ENCODE results near the gene CCDC80.

The CCDC80 gene

DNA sequence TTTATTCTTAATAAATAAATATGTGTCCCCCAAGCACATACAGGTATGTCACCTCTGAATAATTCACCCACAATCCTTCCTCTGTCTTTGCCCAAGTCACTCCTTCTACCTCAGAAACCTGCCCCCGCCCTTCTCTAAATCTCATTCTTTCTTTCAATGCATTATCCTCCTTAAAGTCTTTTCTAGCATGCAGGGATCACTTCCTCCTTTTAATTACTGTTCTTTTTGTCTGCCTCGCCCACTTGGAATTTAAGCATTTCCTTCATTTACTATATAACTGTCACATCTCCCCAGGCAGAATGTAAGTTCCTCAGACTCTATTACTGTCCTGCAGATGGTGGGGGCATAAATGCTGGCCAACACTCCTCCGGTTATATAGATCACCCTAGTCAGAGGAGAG is 7.8 kb downstream of the CCDC80 start:
- no peak for DNase-seq (ENCODE audit: low read depth)

DNA sequence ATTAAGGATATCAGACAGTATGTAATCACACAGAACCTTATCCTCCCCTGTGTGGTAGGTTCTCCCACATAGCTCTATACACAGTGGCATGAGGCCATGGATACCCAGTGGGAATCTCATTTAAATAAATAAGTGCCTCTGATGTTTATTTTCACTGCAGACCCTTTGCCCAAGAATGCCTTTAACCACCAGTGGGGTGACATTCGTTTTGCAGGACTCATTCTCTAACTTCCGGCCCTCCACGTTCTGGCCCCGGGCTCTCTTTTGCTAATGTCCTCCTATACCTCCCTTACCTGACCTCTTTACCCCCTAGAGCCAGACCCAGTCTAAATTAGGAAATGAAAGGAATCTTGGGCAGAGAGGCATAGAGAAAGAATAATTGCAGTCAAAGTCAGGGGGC is 8.3 kb downstream of the CCDC80 start:
- no peak for DNase-seq (ENCODE audit: low read depth)

DNA sequence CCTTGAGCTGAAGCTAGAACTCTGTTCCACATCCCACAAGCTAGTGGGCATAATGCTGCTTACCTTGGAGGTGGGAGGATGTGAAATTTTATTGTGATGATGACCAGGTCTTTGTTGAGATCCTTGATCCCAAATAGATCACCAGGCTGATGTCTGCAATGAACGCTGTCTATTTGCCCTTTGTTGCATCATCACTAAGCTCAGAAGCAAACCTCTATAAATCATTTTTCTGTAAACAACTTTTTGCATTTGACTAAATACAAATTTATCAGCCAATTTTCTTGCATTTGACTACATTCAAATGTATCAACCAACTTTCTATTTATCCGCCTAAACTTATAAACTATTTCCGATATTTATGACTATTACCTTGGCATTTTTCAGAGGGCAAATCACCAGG is 9.7 kb downstream of the CCDC80 start:
- no peak for DNase-seq (ENCODE audit: low read depth)

DNA sequence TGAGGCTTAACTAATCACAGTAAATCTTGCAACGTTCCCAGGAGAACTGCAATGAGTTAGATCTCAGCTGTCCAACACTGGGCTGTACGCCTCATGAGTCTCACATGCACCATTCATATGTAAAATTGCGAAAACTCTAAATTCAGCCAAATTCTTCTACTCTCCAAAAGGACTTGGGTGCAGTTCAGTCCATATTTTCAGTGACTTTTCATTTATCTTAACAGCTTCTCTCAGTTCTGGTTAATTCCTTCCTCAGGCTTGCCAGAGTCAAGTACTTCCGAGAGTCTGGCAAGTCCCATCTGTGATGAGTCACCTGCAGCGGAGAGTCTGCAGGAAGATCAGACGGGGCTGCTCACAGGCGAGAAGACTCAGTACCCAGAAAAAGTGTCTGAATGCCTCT is 11.5 kb downstream of the CCDC80 start:
- DNase-seq (ENCODE audit: low read depth) = no peak

DNA sequence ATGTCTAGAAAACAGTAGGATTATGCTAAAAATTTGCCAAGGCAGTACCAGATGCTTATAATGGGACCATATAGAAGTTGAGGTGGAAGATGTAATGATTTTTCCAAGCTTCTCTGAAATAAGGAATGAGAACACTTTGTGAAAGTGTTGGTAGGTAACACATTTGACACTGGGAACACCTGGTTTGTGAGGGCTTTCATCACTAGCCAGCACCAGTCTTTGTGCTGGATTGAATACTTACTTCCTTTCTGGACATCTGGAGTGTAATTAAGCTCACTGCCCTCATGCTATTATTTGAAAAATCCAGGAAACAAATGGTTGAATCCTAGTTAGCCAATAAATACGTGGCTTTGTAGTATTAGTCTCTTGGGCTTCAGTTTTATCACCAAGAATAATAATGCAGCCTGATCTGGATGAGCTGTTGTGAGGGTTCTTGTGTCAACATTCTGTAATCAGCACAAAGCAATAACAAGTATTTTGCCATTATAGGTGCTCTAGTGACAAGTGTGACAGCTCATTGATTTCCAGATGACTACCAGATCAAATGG is 12.9 kb downstream of the CCDC80 start:
- DNase-seq (ENCODE audit: low read depth) = no peak

DNA sequence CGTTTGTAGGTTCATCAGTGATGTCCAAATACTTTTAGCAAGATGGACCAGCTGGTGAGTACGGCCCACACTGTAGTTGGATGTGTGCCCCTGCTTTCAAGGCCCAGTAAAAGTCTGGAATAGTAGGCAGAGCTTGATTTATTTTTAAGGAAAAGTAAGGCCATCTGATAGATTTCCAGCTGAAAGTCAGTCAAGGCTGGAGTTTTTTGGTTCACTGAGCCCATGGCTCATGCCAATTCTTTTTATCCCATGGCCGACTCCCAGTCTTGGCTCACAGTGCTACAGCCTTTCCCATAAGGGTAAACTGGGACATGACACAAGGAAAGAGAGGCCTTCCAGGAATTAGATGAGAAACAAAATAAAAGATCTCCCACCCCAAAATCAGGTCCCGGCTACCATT is 13.5 kb downstream of the CCDC80 start:
- no peak for DNase-seq (ENCODE audit: low read depth)

DNA sequence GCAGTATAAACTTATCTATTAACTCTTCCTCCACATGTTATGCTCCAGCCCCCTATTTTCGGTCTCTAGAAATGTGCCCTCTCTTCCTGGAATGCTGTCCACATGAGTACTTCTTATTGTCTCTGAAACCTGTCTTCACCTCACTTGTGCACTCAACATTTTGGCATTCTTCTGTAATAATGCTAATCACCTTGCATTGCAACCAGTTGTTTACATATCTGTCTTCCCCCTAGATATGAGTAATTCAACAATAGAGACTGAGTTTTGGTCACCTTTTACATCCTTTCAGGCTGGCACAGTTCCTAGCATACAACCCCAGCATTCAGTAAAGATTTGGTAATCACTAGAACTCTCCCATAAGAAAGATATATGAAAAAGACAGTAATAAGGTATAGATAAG is 17.2 kb downstream of the CCDC80 start:
- no peak for DNase-seq (ENCODE audit: low read depth)

DNA sequence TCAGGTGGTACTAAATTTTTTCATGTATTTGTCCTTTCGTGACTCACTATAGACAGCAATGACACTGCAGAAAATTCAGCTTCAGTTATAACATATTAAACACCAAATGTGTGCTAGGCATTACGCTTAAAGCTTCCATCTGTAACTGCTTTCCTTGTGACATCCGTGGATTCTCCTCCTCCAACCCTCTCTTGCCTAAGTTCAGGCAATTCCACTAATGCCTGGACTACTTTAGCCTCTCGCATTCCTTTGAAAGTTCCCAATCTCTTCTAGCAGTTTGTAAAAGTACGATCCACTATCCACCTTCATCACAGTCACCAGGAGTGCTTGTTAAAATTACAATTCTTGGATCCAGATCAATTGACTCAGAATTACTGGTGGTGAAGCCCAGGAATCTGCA is 17.7 kb downstream of the CCDC80 start:
- DNase-seq (ENCODE audit: low read depth) = no peak

DNA sequence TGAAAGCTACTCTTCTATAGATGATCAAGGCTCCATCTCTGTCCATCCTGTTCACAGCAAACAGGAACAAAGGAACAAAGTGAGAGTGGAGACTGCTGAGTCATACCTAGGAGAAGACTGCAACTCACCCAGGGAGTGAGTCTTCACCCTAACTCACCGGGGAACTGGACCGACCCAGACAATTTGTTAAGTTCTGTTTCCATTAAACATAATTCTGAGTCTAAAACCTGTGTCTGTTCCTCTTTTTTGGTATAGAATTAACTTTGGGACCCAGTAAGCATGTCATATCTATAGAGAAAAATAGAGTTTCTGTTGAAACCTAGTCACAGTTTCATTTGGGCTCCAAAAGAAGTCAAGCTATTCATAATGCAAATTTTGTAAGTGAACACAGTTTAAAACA is 21.6 kb downstream of the CCDC80 start:
- no peak for DNase-seq (ENCODE audit: low read depth)

DNA sequence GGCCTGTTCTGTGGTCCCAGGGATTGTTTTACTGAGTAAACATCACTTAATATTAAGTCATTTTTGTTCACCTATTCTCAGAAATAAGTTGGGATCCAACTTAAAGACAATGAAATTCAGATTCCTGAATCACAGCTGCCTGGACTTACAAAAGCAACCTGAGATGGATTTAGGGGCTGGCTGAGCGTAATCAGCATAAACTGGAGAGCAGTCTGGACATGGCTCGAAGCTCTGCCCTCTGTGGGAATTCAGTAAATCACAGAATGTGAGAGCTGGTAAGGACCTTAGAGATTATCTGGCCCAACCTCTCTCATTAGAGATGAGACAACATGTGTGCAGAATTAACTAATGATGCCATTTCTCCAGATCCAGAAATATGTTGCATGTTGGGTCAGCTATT is 23.7 kb downstream of the CCDC80 start:
- DNase-seq (ENCODE audit: low read depth) = no peak

DNA sequence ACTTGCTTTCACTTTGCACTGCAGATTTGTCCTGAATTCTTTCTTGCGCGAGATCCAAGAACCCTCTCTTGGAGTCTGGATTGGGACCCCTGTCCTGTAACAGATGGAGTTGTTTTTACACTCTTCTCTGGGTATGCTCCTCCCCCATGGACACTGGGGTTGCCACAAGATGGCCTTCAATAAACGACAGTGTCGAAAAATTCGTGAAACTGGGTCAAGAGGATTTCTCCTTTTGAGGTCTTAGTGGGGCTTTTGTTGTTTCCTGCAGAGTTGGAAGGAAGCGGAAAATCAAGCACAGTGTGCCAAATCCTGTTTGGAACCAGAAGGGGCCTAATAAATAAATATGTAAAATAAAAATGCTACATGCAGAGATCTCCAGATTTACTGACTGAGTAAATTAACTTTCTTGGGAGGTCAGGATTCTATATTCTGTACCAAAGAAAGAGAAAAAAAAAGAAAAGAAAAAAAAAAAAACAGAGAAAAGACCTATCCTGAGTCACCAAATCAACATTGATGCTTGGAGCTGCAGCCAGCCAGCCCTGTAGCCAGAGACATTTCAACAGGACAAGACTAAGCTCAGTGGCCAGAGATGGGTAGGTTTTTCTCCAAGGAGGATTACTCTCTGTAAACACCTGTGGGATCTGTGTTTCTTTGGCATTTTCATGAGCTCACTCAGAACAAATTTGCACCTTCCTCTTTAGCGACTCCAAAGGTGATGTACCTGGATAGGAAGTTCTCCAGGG is 24.8 kb downstream of the CCDC80 start:
- no peak for DNase-seq (ENCODE audit: low read depth)

DNA sequence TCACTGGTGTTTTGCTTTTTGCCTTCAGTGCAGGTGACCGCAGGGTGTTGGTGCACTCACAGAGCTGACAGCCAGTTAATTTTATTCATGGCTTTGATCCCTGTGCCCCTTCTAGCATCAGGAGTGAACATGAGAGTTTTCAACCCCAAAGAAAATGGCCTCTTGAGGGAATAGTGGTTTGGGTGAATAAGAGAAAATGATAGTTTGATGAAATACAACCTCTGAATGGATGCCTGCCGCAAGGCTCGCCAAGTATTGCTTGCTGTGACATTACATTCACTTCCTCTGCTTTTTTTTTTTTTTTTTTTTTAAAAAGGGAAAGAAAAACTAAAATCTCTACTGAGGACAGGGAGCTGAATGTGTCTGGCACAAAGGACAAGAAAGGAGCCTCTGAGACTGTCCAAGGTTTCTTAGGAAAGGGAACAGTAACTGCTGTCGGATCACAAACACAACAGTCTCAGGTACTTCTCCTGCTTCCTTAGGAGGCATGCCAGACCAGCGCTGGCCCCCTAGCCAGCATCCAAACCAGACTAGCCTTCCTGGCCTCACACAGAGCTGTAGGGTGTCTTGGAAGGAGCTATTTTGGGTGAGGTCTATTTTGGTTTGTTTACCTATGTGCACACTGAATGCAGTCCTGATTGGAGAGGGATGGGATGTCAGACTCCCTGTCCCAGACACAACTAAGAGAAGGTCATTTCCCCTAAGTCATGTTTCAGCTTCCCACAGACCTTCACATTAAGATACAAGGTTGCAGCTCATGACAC is 29.0 kb downstream of the CCDC80 start:
- DNase-seq (ENCODE audit: low read depth) = no peak

DNA sequence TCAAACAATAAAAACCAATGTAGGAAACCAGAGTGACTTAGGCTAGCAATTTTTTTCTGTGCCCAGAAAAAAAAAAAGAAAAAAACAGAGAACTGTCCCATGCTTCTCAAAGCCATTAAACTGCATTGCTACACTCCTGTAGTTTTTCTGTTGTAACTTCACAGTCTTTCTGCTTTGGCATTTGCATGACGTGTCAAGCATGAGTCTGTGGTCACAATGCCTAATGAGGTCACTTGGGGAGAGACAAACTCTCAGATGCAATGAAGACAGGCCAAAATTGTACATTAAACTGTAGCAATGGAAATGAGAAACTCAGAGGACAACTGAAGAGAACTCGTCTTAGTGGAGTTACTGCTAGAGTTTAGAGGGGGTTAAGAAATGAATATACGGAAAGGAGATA is 30.8 kb downstream of the CCDC80 start:
- no peak for DNase-seq (ENCODE audit: low read depth)

DNA sequence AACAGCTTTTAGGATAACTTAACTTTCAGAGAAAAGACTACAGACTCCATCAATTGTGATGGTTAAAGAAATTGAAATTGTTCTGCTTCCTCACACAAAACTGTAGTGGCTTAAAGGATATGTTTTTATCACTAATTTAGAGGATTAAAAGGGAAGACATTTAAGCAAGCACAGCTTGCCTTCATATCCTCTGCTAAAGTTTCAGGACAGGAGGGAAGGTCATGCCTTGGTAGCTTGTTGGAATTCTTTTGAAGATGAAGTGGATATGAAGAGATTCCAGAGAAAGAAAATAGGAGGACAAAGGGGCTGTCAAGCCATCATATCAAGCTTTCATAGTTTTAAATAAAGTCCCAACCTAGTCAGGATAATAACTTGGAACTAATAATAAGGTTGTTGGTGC is 33.1 kb downstream of the CCDC80 start:
- no peak for DNase-seq (ENCODE audit: low read depth)

DNA sequence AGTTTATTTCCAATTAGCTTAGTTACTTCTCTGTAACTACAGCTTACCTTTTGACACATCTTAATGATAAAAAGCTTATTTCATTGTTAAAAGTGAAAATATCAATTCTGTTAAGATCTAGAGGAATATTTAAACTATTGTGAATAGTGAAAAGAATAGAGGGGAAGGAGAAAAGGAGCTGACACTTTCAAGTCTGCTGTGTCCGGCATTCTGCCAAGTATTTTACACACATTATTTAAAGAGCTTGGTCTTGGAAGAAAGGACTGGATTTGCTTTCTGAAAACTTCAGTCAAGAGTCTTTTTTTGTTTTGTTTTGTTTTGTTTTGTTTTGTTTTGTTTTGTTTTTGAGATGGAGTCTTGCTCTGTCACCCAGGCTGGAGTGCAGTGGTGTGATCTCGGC is 34.8 kb downstream of the CCDC80 start:
- no peak for DNase-seq (ENCODE audit: low read depth)

DNA sequence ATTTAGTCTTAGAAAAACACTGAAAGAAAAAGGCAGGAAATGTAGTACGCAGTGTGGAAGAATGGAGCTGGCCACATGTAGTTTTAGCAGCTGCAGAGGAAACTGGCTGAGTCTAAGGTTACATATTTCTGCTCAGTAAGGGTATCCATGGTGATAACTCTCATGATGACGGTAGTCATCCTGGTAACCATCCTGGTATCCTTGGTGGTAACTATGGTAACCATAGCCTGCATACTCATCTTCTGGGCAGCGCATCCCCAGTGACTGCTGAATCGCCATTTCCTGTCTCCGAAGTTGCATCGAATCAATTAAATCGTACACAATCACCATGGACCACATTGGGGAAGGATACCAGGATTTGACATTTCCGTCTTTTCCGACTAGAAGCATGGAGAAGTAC is 35.7 kb downstream of the CCDC80 start:
- DNase-seq (ENCODE audit: low read depth) = no peak

DNA sequence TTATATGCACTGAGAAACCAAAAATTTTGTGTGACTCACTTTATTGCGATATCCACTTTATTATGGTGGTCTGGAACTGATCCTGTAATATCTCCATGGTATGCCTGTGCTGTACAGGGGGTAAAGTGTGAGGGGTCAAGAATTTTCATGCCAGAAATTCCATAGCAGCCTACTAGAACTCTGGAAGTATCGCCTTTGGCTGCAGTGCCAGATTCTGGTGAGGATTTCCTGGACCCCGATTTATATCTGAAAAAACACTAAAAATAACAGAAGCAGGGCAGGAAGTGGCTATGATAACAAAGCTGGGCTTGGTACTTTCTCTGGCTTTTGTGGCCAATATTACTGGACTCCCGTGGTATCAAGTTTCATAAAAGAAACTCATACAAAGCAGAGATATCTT is 36.4 kb downstream of the CCDC80 start:
- no peak for DNase-seq (ENCODE audit: low read depth)

DNA sequence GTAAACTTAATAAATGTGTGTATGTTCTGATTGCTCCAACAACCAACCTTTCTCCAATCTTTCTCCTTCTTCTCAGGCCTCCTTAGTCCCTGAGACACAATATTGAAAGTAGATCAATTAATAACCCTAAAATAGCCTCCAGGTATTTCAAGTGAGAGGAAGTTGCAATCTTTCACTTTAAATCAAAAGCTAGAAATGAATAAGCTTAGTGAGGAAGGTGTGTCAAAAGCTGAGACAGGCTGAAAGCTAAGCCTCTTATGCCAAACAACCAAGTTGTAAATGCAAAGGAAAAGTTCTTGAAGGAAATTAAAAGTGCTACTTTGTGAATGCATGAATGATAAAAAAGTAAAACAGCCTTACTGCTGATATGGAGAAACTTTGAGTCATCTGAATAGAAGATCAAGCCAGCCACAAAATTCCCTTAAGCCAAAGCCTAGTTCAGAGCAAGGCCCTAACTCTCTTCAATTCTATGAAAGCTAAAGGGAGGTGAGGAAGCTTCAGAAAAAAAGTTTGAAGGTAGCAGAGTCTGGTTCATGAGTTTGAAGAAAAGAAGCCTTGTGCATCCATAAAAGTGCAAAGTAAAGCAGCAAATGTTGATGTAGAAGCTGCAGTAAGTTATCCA is 38.6 kb downstream of the CCDC80 start:
- no peak for DNase-seq (ENCODE audit: low read depth)

DNA sequence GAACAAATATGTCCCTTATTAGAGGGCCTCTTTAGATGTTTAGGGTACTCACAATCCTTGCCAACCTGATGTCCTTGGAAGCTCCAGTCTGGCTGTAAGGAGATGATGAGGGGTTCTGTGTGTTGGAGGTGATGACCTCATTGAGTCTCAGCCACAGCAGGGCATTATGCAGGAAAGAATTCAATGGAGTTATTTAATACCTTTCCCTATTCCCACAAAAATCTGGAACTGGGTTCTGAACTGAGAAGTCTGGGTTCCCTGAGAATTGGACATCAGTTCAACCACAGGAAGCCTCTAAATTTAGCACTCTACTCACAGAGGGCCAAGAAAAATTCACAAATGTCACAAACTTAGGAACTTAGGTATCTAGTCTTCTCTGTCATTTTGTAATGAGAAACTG is 42.2 kb downstream of the CCDC80 start:
- no peak for DNase-seq (ENCODE audit: low read depth)

DNA sequence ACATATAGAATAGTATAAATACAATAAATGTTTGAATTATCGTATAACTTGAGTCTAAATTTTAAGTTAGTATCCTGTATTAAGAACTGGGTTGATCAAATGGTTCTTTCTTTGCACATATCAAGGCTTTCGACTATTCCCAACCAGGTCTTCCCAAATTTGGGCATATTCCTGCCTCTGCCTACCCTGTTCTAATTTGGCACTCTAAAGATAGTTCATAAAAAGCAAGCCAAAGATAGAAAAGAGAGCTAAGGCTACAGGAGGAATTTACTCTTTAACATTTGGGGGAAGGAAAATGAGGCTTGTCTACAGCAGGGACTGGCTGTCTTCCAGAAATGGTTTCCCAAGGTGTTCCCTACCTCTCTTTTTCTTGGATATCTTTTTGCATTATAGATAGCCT is 43.0 kb downstream of the CCDC80 start:
- no peak for DNase-seq (ENCODE audit: low read depth)

DNA sequence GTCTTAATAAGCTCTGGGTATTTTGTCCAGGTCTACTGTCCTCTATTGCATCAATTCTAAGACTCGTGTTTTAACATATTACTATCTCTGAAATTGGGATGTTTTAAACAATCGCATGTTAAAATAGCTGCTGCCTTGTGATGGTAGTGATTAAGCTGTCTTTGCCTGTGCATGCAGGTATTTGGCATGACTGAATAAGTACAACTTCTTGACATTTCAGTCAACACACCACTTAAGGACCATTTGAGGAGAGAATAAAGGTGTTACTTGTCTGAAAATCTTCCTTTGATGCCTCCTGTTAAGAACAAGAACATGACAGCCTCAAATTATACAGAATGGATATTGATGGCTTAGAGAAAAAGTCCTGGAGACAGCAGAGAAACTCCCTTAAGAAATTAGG is 46.1 kb downstream of the CCDC80 start:
- no peak for DNase-seq (ENCODE audit: low read depth)

DNA sequence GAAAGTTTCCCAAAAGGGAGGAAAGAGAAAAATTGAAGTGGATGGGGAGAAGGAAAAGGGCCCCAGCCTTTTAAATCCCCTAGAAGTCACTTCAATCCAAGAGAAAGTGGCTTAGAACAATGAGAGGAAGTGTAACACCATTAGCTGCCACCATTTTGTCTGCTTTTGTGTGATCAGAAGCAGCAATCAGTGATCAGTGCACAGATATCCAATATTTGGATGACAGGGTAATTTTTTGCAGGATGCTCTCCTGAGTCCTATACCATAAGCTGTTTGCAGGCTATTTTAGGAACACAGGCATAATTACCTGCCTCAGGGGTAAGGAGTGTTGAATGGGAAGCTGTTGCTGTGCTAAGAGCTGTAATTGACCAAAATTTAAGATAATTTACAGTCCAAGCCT is 47.7 kb downstream of the CCDC80 start:
- no peak for DNase-seq (ENCODE audit: low read depth)

DNA sequence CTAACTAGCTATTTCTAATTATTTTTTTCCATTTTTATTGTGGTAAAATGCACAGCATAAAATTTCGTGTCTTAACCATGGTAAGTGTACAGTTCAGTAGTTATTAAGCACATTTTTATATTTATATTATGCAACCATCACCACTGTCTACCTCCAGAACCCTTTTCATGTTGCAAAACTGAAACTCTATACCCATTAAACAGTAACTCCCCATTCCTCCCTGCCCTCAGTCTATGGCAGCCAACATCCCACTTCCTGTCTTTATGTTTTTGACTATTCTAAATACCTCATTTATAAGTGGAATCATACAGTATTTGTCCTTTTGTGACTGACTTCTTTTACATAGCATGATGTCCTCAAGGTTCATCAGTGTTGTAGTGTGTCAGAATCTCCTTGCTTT is 53.6 kb downstream of the CCDC80 start:
- DNase-seq (ENCODE audit: low read depth) = no peak
